Measurements from ENCODE around the gene AP3S1. TPM values are rescaled to one million over a fixed set of nuclear protein-coding genes. Genes with fewer than 3 reads are reported as not detected.

AP3S1 gene
- total RNA-seq, 1 donor from 2014 or later, result 88.6 TPM

- no peak for ATAC-seq
These were observed 99.4 kb downstream of the AP3S1 start for GRCh38 chr5:115941051-115941675.

DNA sequence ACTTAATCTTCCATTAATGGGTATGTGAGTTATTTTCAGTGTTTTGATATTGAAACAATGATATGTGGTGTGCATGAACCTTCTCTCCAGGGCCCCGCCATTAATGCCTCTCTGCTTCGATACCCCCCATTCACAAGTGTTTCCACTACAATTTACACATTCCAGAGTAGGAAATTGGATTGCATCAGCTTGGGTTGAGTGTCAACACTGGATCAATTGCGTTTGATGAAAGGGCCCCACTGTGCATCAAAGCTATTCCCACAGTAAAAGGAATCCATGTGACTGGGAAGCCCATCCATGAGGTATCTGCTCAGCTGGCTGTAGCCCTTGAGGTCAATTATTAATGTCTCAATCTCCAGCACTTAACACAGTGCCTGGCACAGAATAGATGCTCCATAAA is 102.8 kb downstream of the AP3S1 start:
- no peak for ATAC-seq

- no peak for ATAC-seq
These were observed 104.9 kb downstream of the AP3S1 start for GRCh38 chr5:115946655-115947054.

DNA sequence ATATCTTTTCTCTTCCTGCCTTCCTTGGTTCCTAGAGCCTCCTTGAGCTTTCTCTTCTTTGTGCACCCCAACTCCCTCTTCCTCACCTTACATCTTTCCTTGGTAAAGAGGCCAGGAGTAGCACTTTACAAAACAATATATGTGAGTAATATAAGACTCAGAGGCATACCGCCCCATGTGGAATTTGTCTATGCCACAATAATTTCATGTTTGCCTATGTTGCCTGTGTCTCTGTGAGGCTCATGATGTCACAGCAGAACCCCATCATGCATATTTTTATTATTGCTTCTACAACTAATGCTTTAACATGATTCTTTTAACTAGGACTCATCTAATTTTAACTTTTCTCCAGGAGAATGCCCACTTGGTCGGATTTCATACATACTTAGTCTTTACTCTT is 105.5 kb downstream of the AP3S1 start:
- no peak for ATAC-seq

DNA sequence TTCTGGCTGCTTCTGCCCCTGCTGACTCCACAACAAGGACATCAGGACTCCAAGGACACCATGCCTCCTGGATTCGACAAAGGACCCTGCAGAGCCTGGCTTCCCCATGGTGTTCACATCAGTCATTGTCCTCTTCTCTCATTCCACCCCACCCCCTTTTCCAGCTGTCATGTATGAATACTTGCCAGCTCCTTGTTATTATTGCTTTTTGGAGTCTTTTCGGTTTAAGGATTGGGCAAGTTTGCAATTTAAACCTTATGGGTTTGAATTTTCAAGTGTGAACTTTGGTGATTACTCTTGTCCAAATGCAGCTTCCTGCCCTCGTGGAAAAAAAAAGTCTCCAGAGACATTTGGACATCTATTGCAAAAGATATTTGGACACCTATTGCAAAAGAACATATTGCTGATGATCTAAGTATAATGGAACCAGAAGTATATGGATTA is 106.4 kb downstream of the AP3S1 start:
- ATAC-seq, result no peak

- no peak for ATAC-seq
These were observed 107.4 kb downstream of the AP3S1 start for GRCh38 chr5:115949096-115949495.

DNA sequence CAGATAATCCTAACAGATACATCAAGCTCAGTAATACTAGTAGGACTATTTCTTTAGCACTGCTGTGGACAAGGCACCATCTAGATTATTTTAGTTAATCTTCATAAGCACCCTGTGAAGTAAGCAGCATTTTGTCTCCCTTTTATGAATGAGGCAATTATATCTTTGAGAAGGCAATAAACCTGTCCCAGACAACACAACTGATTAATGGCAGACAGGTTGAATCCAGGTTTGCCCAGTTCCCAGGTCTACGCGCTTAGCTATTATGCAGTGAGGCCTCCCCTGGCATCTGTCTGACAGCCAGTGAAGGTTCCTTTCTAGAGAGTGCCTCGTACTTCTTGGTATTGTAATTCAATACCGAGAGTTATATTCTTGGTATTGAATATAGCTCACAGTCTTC is 110.9 kb downstream of the AP3S1 start:
- no peak for ATAC-seq

DNA sequence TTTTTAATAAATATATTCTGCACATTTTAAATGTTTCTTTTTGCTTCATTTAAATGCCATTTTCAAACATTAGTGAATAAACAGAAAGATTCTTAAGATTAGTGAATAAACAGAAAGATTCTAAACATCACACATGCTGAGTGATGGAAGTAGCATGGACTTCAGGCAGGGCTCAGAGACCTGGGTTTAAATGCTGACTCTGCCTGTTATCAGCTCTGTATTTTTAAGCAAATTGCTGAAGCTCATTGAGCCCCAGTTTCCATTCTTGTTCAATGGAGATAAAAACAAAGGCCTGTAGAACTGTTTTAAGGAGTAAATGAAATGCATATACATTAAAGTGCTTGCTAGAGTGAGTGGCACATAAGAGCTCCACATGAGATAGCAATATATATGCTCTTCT is 112.4 kb downstream of the AP3S1 start:
- ATAC-seq, result no peak

- ATAC-seq, result no peak
These were observed 115.2 kb downstream of the AP3S1 start for GRCh38 chr5:115956957-115957356.

- no peak for ATAC-seq
These were observed 119.9 kb downstream of the AP3S1 start for GRCh38 chr5:115961381-115962238.

DNA sequence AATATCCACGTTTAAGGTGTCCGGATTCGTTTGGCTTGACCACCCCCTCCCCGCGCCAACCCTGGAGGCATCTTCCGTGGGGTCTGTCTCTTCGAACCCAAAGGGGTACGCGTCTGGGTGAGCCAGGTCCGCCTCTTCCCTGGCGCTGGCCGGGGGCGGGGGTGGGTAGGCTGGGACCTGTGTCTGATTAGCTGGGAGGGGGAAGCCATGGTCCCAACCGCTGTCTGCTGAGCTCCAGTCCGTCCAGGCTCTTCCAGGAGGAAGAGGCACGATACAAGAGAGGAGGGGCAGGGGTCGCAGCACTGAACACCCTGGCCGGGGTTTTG is 120.5 kb downstream of the AP3S1 start, which contains the start of gene LVRN:
LVRN (plus strand) TSS at position 237 of the 326 bp plus-strand sequence. CDS start 143 bp downstream, outside the sequence.
- ATAC-seq, result no peak

DNA sequence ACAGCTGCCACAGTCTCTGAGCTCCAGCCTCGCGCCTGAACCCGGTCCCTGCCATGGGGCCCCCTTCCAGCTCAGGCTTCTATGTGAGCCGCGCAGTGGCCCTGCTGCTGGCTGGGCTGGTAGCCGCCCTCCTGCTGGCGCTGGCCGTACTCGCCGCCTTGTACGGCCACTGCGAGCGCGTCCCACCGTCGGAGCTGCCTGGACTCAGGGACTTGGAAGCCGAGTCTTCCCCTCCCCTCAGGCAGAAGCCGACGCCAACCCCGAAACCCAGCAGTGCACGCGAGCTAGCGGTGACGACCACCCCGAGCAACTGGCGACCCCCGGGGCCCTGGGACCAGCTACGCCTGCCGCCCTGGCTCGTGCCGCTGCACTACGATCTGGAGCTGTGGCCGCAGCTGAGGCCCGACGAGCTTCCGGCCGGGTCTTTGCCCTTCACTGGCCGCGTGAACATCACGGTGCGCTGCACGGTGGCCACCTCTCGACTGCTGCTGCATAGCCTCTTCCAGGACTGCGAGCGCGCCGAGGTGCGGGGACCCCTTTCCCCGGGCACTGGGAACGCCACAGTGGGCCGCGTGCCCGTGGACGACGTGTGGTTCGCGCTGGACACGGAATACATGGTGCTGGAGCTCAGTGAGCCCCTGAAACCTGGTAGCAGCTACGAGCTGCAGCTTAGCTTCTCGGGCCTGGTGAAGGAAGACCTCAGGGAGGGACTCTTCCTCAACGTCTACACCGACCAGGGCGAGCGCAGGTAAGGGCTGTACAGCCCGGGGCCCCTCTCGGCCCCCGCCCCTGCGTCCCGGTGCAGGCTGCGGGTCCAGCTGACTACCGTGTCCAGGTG is 121.0 kb downstream of the AP3S1 start:
- peak; percentile 32 for ATAC-seq

DNA sequence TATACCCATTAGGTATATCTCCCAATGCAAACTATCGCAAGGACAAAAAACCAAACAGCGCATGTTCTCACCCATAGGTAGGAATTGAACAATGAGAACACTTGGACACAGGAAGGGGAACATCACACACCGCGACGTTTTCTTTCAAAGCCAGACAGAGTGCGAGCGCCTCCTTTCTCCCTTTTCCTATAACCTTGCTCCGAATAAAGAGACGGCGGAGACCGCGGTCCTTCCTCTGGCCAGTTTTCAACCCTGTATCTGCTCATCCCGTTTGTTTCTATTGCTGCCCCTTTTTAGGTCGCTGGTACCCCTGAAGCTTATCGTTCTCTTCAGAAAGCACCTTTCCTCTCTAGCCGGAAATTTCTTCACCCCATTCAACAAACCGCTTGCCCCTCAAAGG is 121.8 kb downstream of the AP3S1 start:
- ATAC-seq, result no peak

Other genes with a start within 250 kb of the AP3S1 start
- gene TICAM2, start 239.5 kb upstream of the AP3S1 start, total RNA-seq, result 1.2 TPM
- 47.2 TPM for gene TMED7, start 215.9 kb upstream of the AP3S1 start, total RNA-seq
- 0.20 TPM for gene CDO1, start 25.3 kb upstream of the AP3S1 start, total RNA-seq
- gene ATG12, start 370 bp upstream of the AP3S1 start, total RNA-seq, result 18.5 TPM
- gene LVRN, start 120.5 kb downstream of the AP3S1 start, total RNA-seq, result 0.08 TPM
- gene ARL14EPL, start 190.5 kb downstream of the AP3S1 start, total RNA-seq, result not detected
- 18.3 TPM for gene COMMD10, start 243.1 kb downstream of the AP3S1 start, total RNA-seq